GM19324 (cell line): ENCODE results near the gene PLXDC2.
"Not testable (repeated sequence)": the region's sequence is repeated elsewhere in the genome, so short reads cannot be mapped to it uniquely, and the experiment has no call there.

ENCODE experiments used
- ATAC-seq: cut with Tn5 transposase; IDR thresholded peaks from one replicate; pipeline ENCODE4 v1.9.1; 2021; ENCODE audit warnings: mild to moderate bottlenecking, moderate library complexity; ENCODE audit not compliant: unreplicated experiment, low FRiP score

The PLXDC2 gene

DNA sequence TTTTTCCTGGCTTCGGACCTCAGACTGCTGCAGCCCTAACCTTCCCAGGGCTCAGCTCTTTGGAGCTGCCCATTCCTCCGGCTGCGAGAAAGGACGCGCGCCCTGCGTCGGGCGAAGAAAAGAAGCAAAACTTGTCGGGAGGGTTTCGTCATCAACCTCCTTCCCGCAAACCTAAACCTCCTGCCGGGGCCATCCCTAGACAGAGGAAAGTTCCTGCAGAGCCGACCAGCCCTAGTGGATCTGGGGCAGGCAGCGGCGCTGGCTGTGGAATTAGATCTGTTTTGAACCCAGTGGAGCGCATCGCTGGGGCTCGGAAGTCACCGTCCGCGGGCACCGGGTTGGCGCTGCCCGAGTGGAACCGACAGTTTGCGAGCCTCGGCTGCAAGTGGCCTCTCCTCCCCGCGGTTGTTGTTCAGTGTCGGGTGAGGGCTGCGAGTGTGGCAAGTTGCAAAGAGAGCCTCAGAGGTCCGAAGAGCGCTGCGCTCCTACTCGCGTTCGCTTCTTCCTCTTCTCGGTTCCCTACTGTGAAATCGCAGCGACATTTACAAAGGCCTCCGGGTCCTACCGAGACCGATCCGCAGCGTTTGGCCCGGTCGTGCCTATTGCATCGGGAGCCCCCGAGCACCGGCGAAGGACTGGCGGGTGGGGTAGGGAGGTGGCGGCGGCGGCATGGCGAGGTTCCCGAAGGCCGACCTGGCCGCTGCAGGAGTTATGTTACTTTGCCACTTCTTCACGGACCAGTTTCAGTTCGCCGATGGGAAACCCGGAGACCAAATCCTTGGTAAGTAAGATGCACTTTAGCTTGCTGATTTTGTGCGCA is at the start of gene PLXDC2:
TSS of gene PLXDC2 (plus strand) at position 22 of the 820 bp plus-strand sequence.
- ATAC-seq, result peak; percentile 54

DNA sequence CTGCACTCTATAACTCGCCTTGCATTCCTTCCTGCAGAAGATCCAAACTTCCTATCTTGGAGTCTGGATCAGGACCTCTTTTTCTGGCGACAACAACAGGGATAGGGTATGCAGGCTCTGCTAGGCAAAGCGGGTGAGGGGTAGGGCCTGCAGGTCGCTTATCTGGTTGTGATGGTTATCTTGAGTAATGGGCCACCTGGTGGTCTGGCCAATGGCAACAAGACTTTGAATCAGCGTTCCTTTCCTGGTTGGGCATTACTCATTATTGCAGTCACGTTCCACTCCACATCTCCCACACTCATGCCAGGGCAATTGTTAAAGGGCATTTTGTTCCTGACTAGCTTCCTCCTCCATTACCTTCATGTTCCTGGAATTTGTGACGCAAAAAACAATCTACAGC is 48.4 kb upstream of the PLXDC2 start:
- no peak for ATAC-seq

DNA sequence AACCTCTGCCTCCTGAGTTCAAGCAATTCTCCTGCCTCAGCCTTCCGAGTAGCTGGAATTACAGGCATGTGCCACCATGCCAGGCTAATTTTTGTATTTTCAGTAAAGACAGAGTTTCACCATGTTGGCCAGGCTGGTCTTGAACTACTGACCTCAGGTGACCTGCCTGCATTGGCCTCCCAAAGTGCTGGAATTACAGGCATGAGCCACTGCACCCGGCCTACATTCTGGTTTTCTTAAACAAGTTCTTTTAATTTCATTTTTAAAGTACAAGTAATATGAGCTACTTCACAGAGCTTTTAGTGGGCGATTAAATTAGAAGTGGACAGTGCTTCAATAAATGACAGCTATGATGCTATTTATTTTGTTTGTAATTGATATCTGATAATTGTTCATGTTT is 46.4 kb upstream of the PLXDC2 start:
- not testable (repeated sequence) for ATAC-seq

- ATAC-seq, result no peak
These were observed 43.3 kb upstream of the PLXDC2 start for GRCh38 chr10:19772972-19773371.

DNA sequence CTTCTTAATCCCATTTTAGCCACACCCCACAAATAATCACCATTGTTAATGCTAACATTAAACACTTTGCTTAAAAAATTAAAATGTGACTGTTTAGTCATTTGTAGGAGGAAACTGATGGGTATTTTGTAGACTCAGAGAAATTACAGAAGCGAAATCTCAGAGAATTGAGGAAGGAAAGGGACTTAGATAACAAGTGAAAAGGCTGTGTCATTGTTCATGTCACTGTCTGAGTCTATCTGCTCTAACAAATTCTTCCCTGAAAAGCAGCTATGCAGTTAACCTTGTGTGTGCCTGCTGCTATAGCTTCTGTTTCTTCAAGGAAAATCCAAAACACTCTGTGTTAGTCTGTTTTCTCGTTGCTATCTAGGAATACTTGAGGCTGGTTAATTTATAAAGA is 40.9 kb upstream of the PLXDC2 start:
- no peak for ATAC-seq

DNA sequence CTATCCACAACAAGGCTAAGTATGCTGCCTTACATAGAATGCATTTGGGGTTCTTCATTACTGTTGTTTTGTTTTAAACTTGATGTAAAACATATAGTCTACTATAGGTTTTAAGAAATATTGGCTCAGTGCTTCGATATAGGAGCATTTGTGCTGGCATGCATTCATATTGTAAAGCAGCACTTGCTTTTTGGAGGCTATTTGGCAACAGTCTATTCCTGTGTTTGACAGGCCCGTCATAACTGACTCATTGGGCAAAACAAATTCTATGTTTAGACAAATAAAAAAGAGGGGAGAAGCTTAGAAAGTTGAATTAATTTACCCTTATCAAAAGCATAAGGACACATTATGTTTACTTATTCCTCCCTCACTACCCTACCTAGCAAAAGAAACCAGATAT is 38.4 kb upstream of the PLXDC2 start:
- no peak for ATAC-seq

- ATAC-seq, result no peak
These were observed 37.2 kb upstream of the PLXDC2 start for GRCh38 chr10:19778996-19779395.

DNA sequence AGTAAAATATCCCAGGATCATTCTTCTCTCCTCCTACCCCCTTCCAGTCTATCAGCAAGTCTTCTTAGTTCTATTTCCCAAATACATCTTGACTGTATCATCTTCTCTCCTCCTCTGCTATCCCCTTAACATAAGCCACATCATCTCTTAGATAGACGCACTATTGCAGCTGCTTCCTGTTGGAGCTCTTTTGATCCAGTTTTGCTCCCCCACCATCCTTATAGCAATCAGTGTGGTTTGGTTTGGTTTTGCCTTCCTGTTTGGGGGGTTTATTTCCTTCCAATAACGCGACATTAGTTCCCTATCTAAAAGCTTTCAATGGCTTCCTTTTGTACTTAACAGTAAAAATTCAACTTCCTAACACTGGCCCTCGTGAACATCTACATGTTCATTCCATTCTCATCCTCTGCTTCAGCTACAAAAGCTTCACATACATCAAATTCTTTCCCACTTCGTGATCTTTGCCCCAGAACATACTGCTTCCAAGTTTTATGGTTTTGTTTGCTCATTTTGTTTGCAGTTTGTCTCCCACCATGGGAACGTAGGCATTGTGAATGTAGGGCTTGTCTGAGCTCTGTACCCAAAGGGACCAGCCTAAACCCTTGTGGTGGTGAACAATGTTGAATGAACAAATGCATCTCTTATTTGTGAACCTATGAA is 33.7 kb upstream of the PLXDC2 start:
- no peak for ATAC-seq

GRCh38 chr10:19783721-19784120 is 32.5 kb upstream of the PLXDC2 start:
- no peak for ATAC-seq

DNA sequence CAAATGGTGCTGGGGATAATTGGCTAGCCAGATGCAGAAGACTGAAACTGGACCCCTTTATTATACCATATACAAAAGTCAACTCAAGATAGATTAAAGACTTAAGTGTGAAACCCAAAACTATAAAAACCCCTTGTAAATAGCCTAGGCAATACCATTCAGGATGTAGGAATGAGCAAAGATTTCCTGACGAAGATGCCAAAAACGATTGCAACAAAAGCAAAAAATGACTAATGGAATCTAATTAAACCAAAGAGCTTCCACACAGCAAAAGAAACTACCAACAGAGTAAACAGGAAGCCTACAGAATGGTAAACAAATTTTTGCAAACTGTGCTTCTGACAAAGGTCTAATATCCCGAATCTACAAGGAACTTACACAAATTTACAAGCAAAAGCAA is 30.9 kb upstream of the PLXDC2 start:
- ATAC-seq, result no peak

GRCh38 chr10:19788075-19788686 is 28.1 kb upstream of the PLXDC2 start:
- ATAC-seq, result peak; percentile 56

DNA sequence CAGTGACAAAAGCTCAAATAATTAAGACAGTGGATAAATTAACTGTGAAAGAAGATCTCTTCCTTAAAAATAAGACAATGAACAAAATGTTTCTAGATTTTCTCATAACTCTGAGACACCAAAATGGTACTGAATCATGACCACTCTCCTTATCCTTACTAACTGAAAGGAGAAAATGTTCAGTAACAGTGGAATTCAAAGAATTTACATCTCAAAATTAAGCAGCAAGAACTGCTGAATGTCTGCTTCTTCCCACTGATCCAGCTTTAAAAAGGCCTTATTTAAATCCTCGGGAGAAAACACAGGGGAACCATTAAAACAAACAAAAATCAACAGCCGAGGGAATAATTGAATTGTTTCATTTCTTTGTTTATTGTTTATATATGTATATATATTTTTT is 27.3 kb upstream of the PLXDC2 start:
- ATAC-seq, result no peak

DNA sequence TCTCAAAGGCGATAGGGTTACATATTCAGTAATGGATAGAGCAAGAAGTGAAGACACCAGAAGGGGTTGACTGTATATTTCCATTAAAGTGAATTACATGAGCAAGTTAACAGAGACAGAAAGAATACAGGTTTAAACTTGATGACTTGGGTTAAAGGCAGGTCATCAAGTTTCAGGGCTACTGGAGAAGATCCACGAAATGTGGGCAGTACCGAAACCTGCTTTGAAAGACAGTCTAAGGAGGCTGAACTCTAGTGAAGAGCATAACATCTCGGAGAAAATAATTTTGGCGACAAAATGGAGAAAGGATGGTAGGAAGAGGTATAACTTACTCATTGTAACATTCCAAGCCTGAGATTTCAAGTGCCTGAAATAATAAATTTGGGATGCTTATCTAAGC is 26.6 kb upstream of the PLXDC2 start:
- ATAC-seq, result no peak

DNA sequence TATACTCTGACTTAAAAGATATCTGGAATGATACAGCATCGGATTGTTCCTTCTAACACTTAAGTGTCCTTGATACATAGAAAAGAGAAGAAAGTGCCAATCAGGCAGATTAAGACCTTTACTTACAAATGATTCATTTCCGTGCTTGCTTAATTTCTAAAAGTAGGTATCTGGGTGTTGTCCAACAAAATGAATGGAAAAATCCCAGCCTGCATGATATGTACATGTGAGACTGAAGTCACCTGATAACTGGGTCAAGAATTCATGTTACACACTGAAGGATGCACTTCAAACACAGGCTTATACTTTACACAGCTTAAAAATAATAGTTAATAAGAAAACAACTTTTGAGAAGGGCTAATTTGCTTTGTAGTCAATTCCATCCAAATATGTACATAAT is 25.2 kb upstream of the PLXDC2 start:
- no peak for ATAC-seq

DNA sequence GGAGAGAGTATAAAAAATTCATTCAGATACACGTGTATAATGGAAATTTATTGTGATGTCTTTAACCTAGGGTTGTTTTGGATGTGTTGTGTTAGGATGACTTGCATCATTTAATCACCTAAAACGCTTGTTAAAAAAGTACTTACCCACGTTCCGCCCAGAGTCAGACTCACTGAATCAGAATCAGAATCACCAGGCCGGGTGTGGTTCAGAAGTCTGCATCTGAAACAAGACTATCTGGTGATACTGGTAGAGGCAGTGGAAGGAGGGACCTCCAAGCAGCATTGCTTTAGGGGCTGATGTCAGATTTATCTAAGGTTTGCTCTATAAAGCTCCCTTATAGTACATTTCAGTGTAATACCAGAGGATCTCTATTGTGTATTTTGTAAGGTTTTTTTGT is 20.5 kb upstream of the PLXDC2 start:
- ATAC-seq, result no peak

GRCh38 chr10:19800161-19800560 is 16.1 kb upstream of the PLXDC2 start:
- no peak for ATAC-seq

- ATAC-seq, result no peak
These were observed 14.9 kb upstream of the PLXDC2 start for GRCh38 chr10:19801369-19801768.

DNA sequence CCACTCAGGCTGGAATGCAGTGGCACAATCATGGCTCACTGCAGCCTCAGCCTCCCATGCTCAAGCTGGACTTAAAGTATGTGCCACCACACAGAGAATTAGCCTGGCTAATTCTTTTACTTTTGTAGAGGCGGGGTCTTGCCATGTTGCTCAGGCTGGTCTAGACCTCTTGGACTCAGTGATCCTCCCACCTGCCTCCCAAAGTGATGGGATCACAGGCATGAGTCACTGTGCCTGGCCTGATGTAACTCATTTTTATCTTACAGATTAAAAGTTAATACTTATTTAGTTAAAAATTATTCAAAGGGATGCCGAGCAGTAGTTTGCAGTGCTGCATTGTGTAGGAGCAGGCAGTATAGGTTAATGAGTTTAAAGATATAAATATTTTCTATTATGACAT is 12.6 kb upstream of the PLXDC2 start:
- ATAC-seq, result no peak

DNA sequence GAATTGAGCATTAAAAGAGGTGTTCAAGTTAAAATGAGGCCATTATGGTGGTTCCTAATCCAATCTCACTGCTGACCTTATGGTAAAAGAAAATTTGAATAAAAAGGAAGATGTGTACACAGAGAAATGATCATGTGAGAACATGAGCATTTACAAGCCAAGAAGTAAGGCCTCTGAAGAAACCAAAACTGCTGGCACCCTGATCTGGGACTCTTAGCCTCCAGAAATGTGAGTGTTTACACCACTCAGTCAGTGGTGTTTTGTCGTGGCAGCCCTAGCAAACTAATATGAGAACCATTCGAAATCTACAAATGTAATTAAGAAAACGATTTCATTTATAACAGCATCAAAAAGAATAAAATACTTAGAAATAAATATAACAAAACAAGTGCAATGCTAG is 6.8 kb upstream of the PLXDC2 start:
- ATAC-seq, result no peak

DNA sequence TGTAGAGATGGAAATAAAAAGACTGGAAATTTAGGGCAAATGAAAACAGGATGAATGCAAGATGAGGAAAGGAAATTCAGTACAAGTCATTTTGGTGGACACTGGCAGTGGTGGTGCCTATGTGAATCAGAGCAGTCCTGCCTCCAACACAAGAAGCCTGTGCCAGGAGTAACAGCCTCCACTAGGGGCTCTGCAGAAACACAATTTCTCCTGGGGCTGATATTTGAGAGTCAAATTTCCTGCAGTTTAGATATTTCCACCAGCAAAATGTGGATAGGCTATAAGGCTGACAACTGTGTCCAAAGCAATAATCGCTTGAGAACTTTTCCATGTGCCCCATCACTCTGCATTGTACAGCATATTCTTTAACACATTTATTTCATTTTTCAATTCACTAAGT is 4.7 kb upstream of the PLXDC2 start:
- no peak for ATAC-seq

GRCh38 chr10:19812976-19813375 is 3.3 kb upstream of the PLXDC2 start:
- no peak for ATAC-seq
